Measurements from ENCODE around the gene APOBEC3G.

The APOBEC3G gene

GRCh38 chr22:39098026-39098425 lies 21.0 kb downstream of the APOBEC3G start:
- Histone ChIP-seq H3K4me3 (replicated peaks; ENCODE audit: insufficient read depth, low read length) (no peak overlapping the region), H3K27me3 (ENCODE audit: insufficient read depth, poor library complexity, severe bottlenecking) (peaks cover 4% of the 10 kb centered on the region), H3K27ac (replicated peaks) (no peak overlapping the region)
- TF ChIP-seq REST (IDR thresholded peaks at IDR 0.05; ENCODE audit: insufficient replicate concordance, low read depth) (no peak), SPI1 (IDR thresholded peaks at IDR 0.05; ENCODE audit: borderline replicate concordance, low read depth) (no peak), POLR2AphosphoS5 (IDR thresholded peaks at IDR 0.05; ENCODE audit: low read depth) (no peak), CTCF (IDR thresholded peaks at IDR 0.05; ENCODE audit: insufficient read depth, low read length) (no peak), GABPA (IDR thresholded peaks at IDR 0.05; ENCODE audit: low read depth) (no peak)
- DNase-seq (ENCODE audit: low read depth in 1 of 2, low spot score in 1 of 2) = no peak

GRCh38 chr22:39098576-39098975 lies 21.5 kb downstream of the APOBEC3G start:
- no peak overlapping the region for H3K4me3 ChIP-seq (replicated peaks; ENCODE audit: insufficient read depth, low read length)
- no peak for DNase-seq (ENCODE audit: low read depth in 1 of 2, low spot score in 1 of 2)
- TF ChIP-seq GABPA (IDR thresholded peaks at IDR 0.05; ENCODE audit: low read depth) (no peak), POLR2AphosphoS5 (IDR thresholded peaks at IDR 0.05; ENCODE audit: low read depth) (no peak), REST (IDR thresholded peaks at IDR 0.05; ENCODE audit: insufficient replicate concordance, low read depth) (no peak), CTCF (IDR thresholded peaks at IDR 0.05; ENCODE audit: insufficient read depth, low read length) (no peak), SPI1 (IDR thresholded peaks at IDR 0.05; ENCODE audit: borderline replicate concordance, low read depth) (no peak)
- no peak overlapping the region for H3K27ac ChIP-seq (replicated peaks)
- peaks cover 4% of the 10 kb centered on the region for H3K27me3 ChIP-seq (ENCODE audit: insufficient read depth, poor library complexity, severe bottlenecking)

GRCh38 chr22:39101226-39101625 lies 24.2 kb downstream of the APOBEC3G start:
- no peak for TF ChIP-seq SPI1 (IDR thresholded peaks at IDR 0.05; ENCODE audit: borderline replicate concordance, low read depth)
- no peak for TF ChIP-seq GABPA (IDR thresholded peaks at IDR 0.05; ENCODE audit: low read depth)
- no peak for TF ChIP-seq CTCF (IDR thresholded peaks at IDR 0.05; ENCODE audit: insufficient read depth, low read length)
- TF ChIP-seq REST (IDR thresholded peaks at IDR 0.05; ENCODE audit: insufficient replicate concordance, low read depth) = no peak
- TF ChIP-seq POLR2AphosphoS5 (IDR thresholded peaks at IDR 0.05; ENCODE audit: low read depth) = no peak
- H3K4me3 ChIP-seq (replicated peaks; ENCODE audit: insufficient read depth, low read length) = no peak overlapping the region
- H3K27ac ChIP-seq (replicated peaks) = no peak overlapping the region
- no peak for DNase-seq (ENCODE audit: low read depth in 1 of 2, low spot score in 1 of 2)
- H3K27me3 ChIP-seq (ENCODE audit: insufficient read depth, poor library complexity, severe bottlenecking) = no peaks in the 10 kb centered on the region

All from HL-60 (cell line).